T47D (cell line): ENCODE measurements around the gene ADGRF1.
A peak's percentile ranks its signal among the peaks of the same experiment; 100 is the strongest.
"Not testable (repeated sequence)": the region's sequence is repeated elsewhere in the genome, so short reads cannot be mapped to it uniquely, and the experiment has no call there.

Experiments
- DNase-seq, 2 experiments: peaks; one replicate each; pipeline versions ENCODE4 v3.0.0 to v3.0.0-alpha.2; 2011 to 2012; ENCODE audit warnings: low read depth in 1 of 2, low spot score in 1 of 2
- JUND ChIP-seq: IDR thresholded peaks from 2 replicates; pipeline ENCODE4 v1.6.1; 2012; ENCODE audit warnings: low read depth
- in situ Hi-C: cut with HindIII; loops from 2 replicates; pipeline ENCODE4 v1.10.0; 2016; ENCODE audit warnings: low sequenced_read_pairs, low pct_unique_long_range_greater_than_20kb

The ADGRF1 gene

GRCh38 chr6:47042275-47042791 lies at the start of gene ADGRF1:
Gene ADGRF1, minus strand, starts transcription at chr6:47042332. Its CDS starts 13,271 bp downstream, at chr6:47029061.
- TF ChIP-seq JUND, result no peak
- in situ Hi-C loops, result no loop called here

GRCh38 chr6:47090881-47091280 lies 48.7 kb upstream of the ADGRF1 start:
- DNase-seq, result no peak
- in situ Hi-C loops, result no loop called here
- TF ChIP-seq JUND, result no peak

More at GRCh38 chr6:47042275-47042791, at the start of gene ADGRF1:
- peak; percentile 9 to 59 for DNase-seq

- in situ Hi-C loops, DNase-seq: not testable (repeated sequence)
Measured at GRCh38 chr6:47089473-47089872, 47.3 kb upstream of the ADGRF1 start.

- no peak for TF ChIP-seq JUND
- in situ Hi-C loops, result no loop called here
- DNase-seq, result no peak
Measured at GRCh38 chr6:47086051-47086770, 44.1 kb upstream of the ADGRF1 start.

- in situ Hi-C loops, result no loop called here
Measured at GRCh38 chr6:47084610-47085009, 42.5 kb upstream of the ADGRF1 start.

GRCh38 chr6:47083586-47084047 lies 41.5 kb upstream of the ADGRF1 start:
- in situ Hi-C loops, result no loop called here
- no peak for TF ChIP-seq JUND
- peak; percentile 18 to 68 for DNase-seq

More at GRCh38 chr6:47084610-47085009, 42.5 kb upstream of the ADGRF1 start:
- no peak for DNase-seq
- TF ChIP-seq JUND, result no peak

- no peak for DNase-seq
- in situ Hi-C loops, result no loop called here
- no peak for TF ChIP-seq JUND
Measured at GRCh38 chr6:47080083-47080596, 38.0 kb upstream of the ADGRF1 start.

GRCh38 chr6:47079638-47080037 lies 37.5 kb upstream of the ADGRF1 start:
- in situ Hi-C loops, result no loop called here
- DNase-seq, result peak in 1 of 2 experiments; percentile 62

GRCh38 chr6:47078991-47079390 lies 36.9 kb upstream of the ADGRF1 start:
- no peak for DNase-seq
- in situ Hi-C loops, result no loop called here
- TF ChIP-seq JUND, result no peak

More at GRCh38 chr6:47079638-47080037, 37.5 kb upstream of the ADGRF1 start:
- no peak for TF ChIP-seq JUND

- in situ Hi-C loops, result no loop called here
- no peak for DNase-seq
- TF ChIP-seq JUND, result no peak
Measured at GRCh38 chr6:47076422-47077344, 34.6 kb upstream of the ADGRF1 start.

GRCh38 chr6:47075741-47076421 lies 33.7 kb upstream of the ADGRF1 start:
- DNase-seq, result no peak
- in situ Hi-C loops, result no loop called here
- TF ChIP-seq JUND, result no peak

GRCh38 chr6:47075168-47075567 lies 33.0 kb upstream of the ADGRF1 start:
- in situ Hi-C loops, result no loop called here
- no peak for DNase-seq
- no peak for TF ChIP-seq JUND
